Parathyroid adenoma (tissue), 2 donors: ENCODE results near the gene PDZK1.

ENCODE experiments used
- H2AFZ ChIP-seq: fragments of 300-600 bp; sonication (generic); one replicate; pipeline ENCODE4 v1.7.0; 2017; ENCODE audit warnings: antibody characterized with exemption, mild to moderate bottlenecking
- H3K27ac ChIP-seq: fragments of 300-600 bp; sonication (generic); one replicate; pipeline ENCODE4 v1.7.0; 2017
- H3K27me3 ChIP-seq: fragments of 300-600 bp; sonication (generic); one replicate; pipeline ENCODE4 v1.7.0; 2017; ENCODE audit warnings: low read length; ENCODE audit not compliant: control insufficient read depth, insufficient read depth
- H3K36me3 ChIP-seq: fragments of 300-600 bp; sonication (generic); one replicate; pipeline ENCODE4 v1.7.0; 2017; ENCODE audit warnings: low read length; ENCODE audit not compliant: control insufficient read depth, insufficient read depth
- H3K4me1 ChIP-seq: fragments of 300-600 bp; sonication (generic); one replicate; pipeline ENCODE4 v1.7.0; 2017; ENCODE audit warnings: control low read depth
- H3K4me2 ChIP-seq: fragments of 300-600 bp; sonication (generic); one replicate; pipeline ENCODE4 v1.7.0; 2017; ENCODE audit warnings: low read length
- H3K4me3 ChIP-seq: fragments of 300-600 bp; sonication (generic); one replicate; pipeline ENCODE4 v1.7.0; 2017; ENCODE audit warnings: low read depth, low read length
- H3K79me2 ChIP-seq: fragments of 300-600 bp; sonication (generic); one replicate; pipeline ENCODE4 v1.7.0; 2017; ENCODE audit warnings: control low read depth
- H3K9ac ChIP-seq: fragments of 300-600 bp; sonication (generic); one replicate; pipeline ENCODE4 v1.7.0; 2017; ENCODE audit warnings: mild to moderate bottlenecking
- H3K9me3 ChIP-seq: fragments of 300-600 bp; sonication (generic); one replicate; pipeline ENCODE4 v1.7.0; 2017; ENCODE audit warnings: low read length; ENCODE audit not compliant: control insufficient read depth
- CTCF ChIP-seq: fragments of 300-600 bp; sonication (generic); IDR thresholded peaks from one replicate; pipeline ENCODE4 v1.7.0; 2017; ENCODE audit warnings: antibody characterized with exemption, mild to moderate bottlenecking
- donor health status: primary hyperparathyroidism.

Gene PDZK1

GRCh38 chr1:145710291-145711027, 3.3 kb upstream of the PDZK1 start:
- Histone ChIP-seq H3K36me3 (no peaks in the 10 kb centered on the region), H3K9me3 (no peaks in the 10 kb centered on the region), H3K79me2 (no peaks in the 10 kb centered on the region), H3K4me3 (no peak overlapping the region), H3K4me1 (no peaks in the 10 kb centered on the region), H3K27me3 (no peaks in the 10 kb centered on the region), H3K9ac (no peak overlapping the region), H3K27ac (no peak overlapping the region), H3K4me2 (no peak overlapping the region), H2AFZ (no peak overlapping the region)
- no peak for TF ChIP-seq CTCF

- Histone ChIP-seq H3K4me3 (no peak overlapping the region), H2AFZ (no peak overlapping the region), H3K27me3 (no peaks in the 10 kb centered on the region), H3K4me2 (no peak overlapping the region), H3K79me2 (no peaks in the 10 kb centered on the region), H3K36me3 (no peaks in the 10 kb centered on the region), H3K9me3 (no peaks in the 10 kb centered on the region), H3K27ac (no peak overlapping the region), H3K9ac (no peak overlapping the region), H3K4me1 (no peaks in the 10 kb centered on the region)
- no peak for TF ChIP-seq CTCF
Observed at GRCh38 chr1:145708063-145708462, 895 bp upstream of the PDZK1 start.

- H3K9ac ChIP-seq: no peak overlapping the region
Observed at GRCh38 chr1:145706086-145706664, 993 bp downstream of the PDZK1 start.

GRCh38 chr1:145705622-145706021, 1.5 kb downstream of the PDZK1 start:
- TF ChIP-seq CTCF: no peak
- Histone ChIP-seq H2AFZ (no peak overlapping the region), H3K27ac (no peak overlapping the region), H3K9ac (no peak overlapping the region), H3K4me2 (no peak overlapping the region), H3K36me3 (no peaks in the 10 kb centered on the region), H3K79me2 (no peaks in the 10 kb centered on the region), H3K9me3 (no peaks in the 10 kb centered on the region), H3K4me1 (no peaks in the 10 kb centered on the region), H3K4me3 (no peak overlapping the region), H3K27me3 (no peaks in the 10 kb centered on the region)

More at GRCh38 chr1:145706086-145706664, 993 bp downstream of the PDZK1 start:
- no peaks in the 10 kb centered on the region for H3K27me3 ChIP-seq
- no peaks in the 10 kb centered on the region for H3K79me2 ChIP-seq
- H3K9me3 ChIP-seq: no peaks in the 10 kb centered on the region
- no peaks in the 10 kb centered on the region for H3K4me1 ChIP-seq
- no peak overlapping the region for H3K27ac ChIP-seq
- no peak for TF ChIP-seq CTCF
- H2AFZ ChIP-seq: no peak overlapping the region
- H3K4me3 ChIP-seq: no peak overlapping the region
- no peaks in the 10 kb centered on the region for H3K36me3 ChIP-seq
- no peak overlapping the region for H3K4me2 ChIP-seq

- Histone ChIP-seq H3K79me2 (no peaks in the 10 kb centered on the region), H3K4me3 (no peak overlapping the region), H3K9ac (no peak overlapping the region), H3K4me1 (no peaks in the 10 kb centered on the region), H2AFZ (no peak overlapping the region), H3K36me3 (no peaks in the 10 kb centered on the region), H3K9me3 (no peaks in the 10 kb centered on the region), H3K27me3 (no peaks in the 10 kb centered on the region), H3K27ac (no peak overlapping the region), H3K4me2 (no peak overlapping the region)
- no peak for TF ChIP-seq CTCF
Observed at GRCh38 chr1:145702826-145703225, 4.3 kb downstream of the PDZK1 start.
